Ovary (tissue), 3 donors: ENCODE measurements around the gene ADAMTS4.

ENCODE experiments used
- EP300 ChIP-seq: sonication (generic); formaldehyde crosslinking; IDR thresholded peaks from one replicate; pipeline ENCODE4 v1.6.1; 2017; ENCODE audit warnings: antibody characterized with exemption
- POLR2A ChIP-seq: fragments of 450-650 bp; IDR thresholded peaks from one replicate; pipeline ENCODE4 v1.6.1; 2017; ENCODE audit warnings: antibody characterized with exemption, mild to moderate bottlenecking, moderate library complexity
- TF ChIP-seq, protein P1 (sequence below), 3 donors: fragments of 450-650 bp in 2 of 3; fragments of 200-600 bp in 1 of 3; IDR thresholded peaks; one replicate each; pipeline versions ENCODE4 v1.5.1 to v1.8.0; 2016 to 2022; ENCODE audit warnings: antibody characterized with exemption in 3 of 3, mild to moderate bottlenecking in 1 of 3
- donor health status: DM: no; HTN: no; CAD: no.

DNA sequence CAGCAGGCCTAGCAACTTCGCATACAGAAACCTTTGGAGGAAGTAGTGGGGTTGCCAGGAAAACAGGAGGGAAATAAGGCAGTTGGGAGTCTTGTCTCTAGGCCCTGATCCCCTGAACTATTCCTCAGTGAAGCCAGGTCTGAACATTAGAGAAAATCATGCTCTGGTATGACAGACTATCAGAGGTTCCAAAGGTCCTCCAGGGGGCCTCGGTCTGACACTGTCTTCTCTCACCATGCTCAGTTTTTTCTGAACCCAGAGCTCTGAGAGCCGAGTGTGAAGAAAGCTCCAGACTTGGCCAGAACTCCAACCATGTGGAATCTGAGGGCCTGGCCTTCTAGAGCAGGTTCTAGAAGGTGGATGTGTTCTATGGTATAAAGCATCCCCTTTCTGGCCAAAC, 31.0 kb upstream of the ADAMTS4 start:
- TF ChIP-seq, protein P1, sequence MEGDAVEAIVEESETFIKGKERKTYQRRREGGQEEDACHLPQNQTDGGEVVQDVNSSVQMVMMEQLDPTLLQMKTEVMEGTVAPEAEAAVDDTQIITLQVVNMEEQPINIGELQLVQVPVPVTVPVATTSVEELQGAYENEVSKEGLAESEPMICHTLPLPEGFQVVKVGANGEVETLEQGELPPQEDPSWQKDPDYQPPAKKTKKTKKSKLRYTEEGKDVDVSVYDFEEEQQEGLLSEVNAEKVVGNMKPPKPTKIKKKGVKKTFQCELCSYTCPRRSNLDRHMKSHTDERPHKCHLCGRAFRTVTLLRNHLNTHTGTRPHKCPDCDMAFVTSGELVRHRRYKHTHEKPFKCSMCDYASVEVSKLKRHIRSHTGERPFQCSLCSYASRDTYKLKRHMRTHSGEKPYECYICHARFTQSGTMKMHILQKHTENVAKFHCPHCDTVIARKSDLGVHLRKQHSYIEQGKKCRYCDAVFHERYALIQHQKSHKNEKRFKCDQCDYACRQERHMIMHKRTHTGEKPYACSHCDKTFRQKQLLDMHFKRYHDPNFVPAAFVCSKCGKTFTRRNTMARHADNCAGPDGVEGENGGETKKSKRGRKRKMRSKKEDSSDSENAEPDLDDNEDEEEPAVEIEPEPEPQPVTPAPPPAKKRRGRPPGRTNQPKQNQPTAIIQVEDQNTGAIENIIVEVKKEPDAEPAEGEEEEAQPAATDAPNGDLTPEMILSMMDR (IDR thresholded peaks at IDR 0.05): no peak
- TF ChIP-seq POLR2A (no peak), EP300 (no peak)
